Calu3 (cell line): Measurements from ENCODE around the gene EAPP. TPM values are rescaled to one million over a fixed set of nuclear protein-coding genes. Genes with fewer than 3 reads are reported as not detected.

Source experiments
- BruUV-seq: library from RNA; stranded (reverse); fragments of 400-500 nt; replicated peaks from 2 replicates; lab custom pipeline; 2021; lab: Mats Ljungman, UMichigan
- CTCF ChIA-PET: fragments of 300-600 bp; sonication (Branson Sonifier 250); formaldehyde crosslinking; loops from one replicate; lab custom pipeline; 2022; ENCODE audit warnings: antibody characterized with exemption; lab: Charles Lee
- DNase-seq: peaks from one replicate; pipeline ENCODE4 v3.0.0; 2022
- H3K27ac Mint-ChIP-seq: one replicate; pipeline ENCODE4 v1.8.0; 2022; ENCODE audit warnings: mixed read lengths; ENCODE audit not compliant: unreplicated experiment
- H3K27me3 Mint-ChIP-seq: one replicate; pipeline ENCODE4 v1.8.0; 2022; ENCODE audit warnings: mixed read lengths; ENCODE audit not compliant: unreplicated experiment
- H3K36me3 Mint-ChIP-seq: one replicate; pipeline ENCODE4 v1.8.0; 2022; ENCODE audit warnings: mild to moderate bottlenecking, moderate library complexity, mixed read lengths; ENCODE audit not compliant: insufficient read depth, unreplicated experiment
- H3K4me1 Mint-ChIP-seq: one replicate; pipeline ENCODE4 v1.8.0; 2022; ENCODE audit warnings: mild to moderate bottlenecking, low read depth, mixed read lengths; ENCODE audit not compliant: unreplicated experiment
- H3K4me3 Mint-ChIP-seq: one replicate; pipeline ENCODE4 v1.8.0; 2022; ENCODE audit warnings: mild to moderate bottlenecking, low read depth, moderate library complexity, mixed read lengths; ENCODE audit not compliant: unreplicated experiment
- H3K9me3 Mint-ChIP-seq: one replicate; pipeline ENCODE4 v1.8.0; 2022; ENCODE audit warnings: low read depth, mixed read lengths; ENCODE audit not compliant: unreplicated experiment
- CTCF ChIP-seq: fragments of 200-600 bp; IDR thresholded peaks from one replicate; pipeline ENCODE4 v1.8.0; 2022; ENCODE audit warnings: antibody characterized with exemption; ENCODE audit not compliant: unreplicated experiment
- intact Hi-C: fragments of 100-400 bp; cut with micrococcal nuclease; formaldehyde crosslinking; loops from one replicate; pipeline ENCODE4 v1.10.0; 2022; ENCODE audit not compliant: unreplicated experiment
- total RNA-seq: library from RNA; stranded (reverse); gene quantifications from 2 replicates; pipeline ENCODE4 v1.2.3, GENCODE V29; 2022

The EAPP gene
- total RNA-seq, 1 experiment from 2014 or later = 24.5 TPM

GRCh38 chr14:34501004-34501580 is 38.4 kb downstream of the EAPP start:
- Mint-ChIP-seq H3K27me3 (no peaks in the 10 kb centered on the region), H3K4me3 (no peak overlapping the region), H3K36me3 (peaks cover 7% of the 10 kb centered on the region), H3K9me3 (no peaks in the 10 kb centered on the region), H3K27ac (no peak overlapping the region), H3K4me1 (peaks cover 15% of the 10 kb centered on the region)
- no peak for DNase-seq
- no peak for TF ChIP-seq CTCF
- CTCF ChIA-PET = interaction anchor here (0.7 to 1.0 kb wide), 2 partner anchors 169 to 183 kb away, joined by 3 to 4 read pairs; no protein-coding TSS in a partner anchor
- BruUV-seq = no TSS peak
- intact Hi-C loops = no loop called here

- Mint-ChIP-seq H3K27ac (no peak overlapping the region), H3K27me3 (no peaks in the 10 kb centered on the region), H3K4me1 (peaks cover 15% of the 10 kb centered on the region), H3K9me3 (no peaks in the 10 kb centered on the region), H3K36me3 (peaks cover 7% of the 10 kb centered on the region), H3K4me3 (no peak overlapping the region)
- peak; percentile 65 for TF ChIP-seq CTCF
- intact Hi-C loops = loop anchor here (1.0 to 5.0 kb wide), 4 partner anchors 37 to 657 kb away; partner anchors contain the start of gene SPTSSA
- peak; percentile 59 for DNase-seq
- CTCF ChIA-PET = interaction anchor here (0.6 to 3.4 kb wide), 7 partner anchors 17 to 198 kb away, joined by 4 to 43 read pairs (median 5); no protein-coding TSS in a partner anchor
- BruUV-seq = no TSS peak
Observed at GRCh38 chr14:34498684-34499412, 40.7 kb downstream of the EAPP start.

- DNase-seq = peak; percentile 81
- H3K27me3 Mint-ChIP-seq = no peaks in the 10 kb centered on the region
- CTCF ChIA-PET = interaction anchor here (0.6 to 3.4 kb wide), 9 partner anchors 10 to 174 kb away, joined by 3 to 43 read pairs (median 4); partner anchors contain the start of gene SPTSSA
- H3K4me1 Mint-ChIP-seq = peaks cover 15% of the 10 kb centered on the region
- H3K36me3 Mint-ChIP-seq = peaks cover 7% of the 10 kb centered on the region
- peak overlapping the region; percentile 99 for H3K27ac Mint-ChIP-seq
- intact Hi-C loops = loop anchor here (5.0 kb wide), 3 partner anchors 35 to 655 kb away; partner anchors contain the start of gene SPTSSA
- TF ChIP-seq CTCF = no peak
- BruUV-seq = no TSS peak
- H3K9me3 Mint-ChIP-seq = no peaks in the 10 kb centered on the region
- peak overlapping the region; percentile 63 for H3K4me3 Mint-ChIP-seq
Observed at GRCh38 chr14:34496679-34497513, 42.6 kb downstream of the EAPP start.

GRCh38 chr14:34496007-34496678 is 43.4 kb downstream of the EAPP start:
- peaks cover 12% of the 10 kb centered on the region for H3K36me3 Mint-ChIP-seq
- intact Hi-C loops = loop anchor here (5.0 kb wide), 3 partner anchors 34 to 654 kb away; partner anchors contain the start of gene SPTSSA
- DNase-seq = no peak

More at GRCh38 chr14:34496007-34496678, 43.4 kb downstream of the EAPP start:
- peaks cover 22% of the 10 kb centered on the region for H3K4me1 Mint-ChIP-seq
- no TSS peak for BruUV-seq
- H3K9me3 Mint-ChIP-seq = no peaks in the 10 kb centered on the region
- H3K27me3 Mint-ChIP-seq = no peaks in the 10 kb centered on the region
- peak overlapping the region; percentile 99 for H3K27ac Mint-ChIP-seq
- CTCF ChIA-PET = interaction anchor here (0.6 to 3.4 kb wide), 6 partner anchors 38 to 173 kb away, joined by 3 to 43 read pairs (median 4); no protein-coding TSS in a partner anchor
- no peak overlapping the region for H3K4me3 Mint-ChIP-seq
- TF ChIP-seq CTCF = no peak
